ENCODE results near the gene PSMB10. TPM values are rescaled to one million over a fixed set of nuclear protein-coding genes. Genes with fewer than 3 reads are reported as not detected.
"Not testable (repeated sequence)": the region's sequence is repeated elsewhere in the genome, so short reads cannot be mapped to it uniquely, and the experiment has no call there.

Gene PSMB10
- total RNA-seq, 3 donors from 2014 or later: 32.1 to 46.2 (median 34.1) TPM

DNA sequence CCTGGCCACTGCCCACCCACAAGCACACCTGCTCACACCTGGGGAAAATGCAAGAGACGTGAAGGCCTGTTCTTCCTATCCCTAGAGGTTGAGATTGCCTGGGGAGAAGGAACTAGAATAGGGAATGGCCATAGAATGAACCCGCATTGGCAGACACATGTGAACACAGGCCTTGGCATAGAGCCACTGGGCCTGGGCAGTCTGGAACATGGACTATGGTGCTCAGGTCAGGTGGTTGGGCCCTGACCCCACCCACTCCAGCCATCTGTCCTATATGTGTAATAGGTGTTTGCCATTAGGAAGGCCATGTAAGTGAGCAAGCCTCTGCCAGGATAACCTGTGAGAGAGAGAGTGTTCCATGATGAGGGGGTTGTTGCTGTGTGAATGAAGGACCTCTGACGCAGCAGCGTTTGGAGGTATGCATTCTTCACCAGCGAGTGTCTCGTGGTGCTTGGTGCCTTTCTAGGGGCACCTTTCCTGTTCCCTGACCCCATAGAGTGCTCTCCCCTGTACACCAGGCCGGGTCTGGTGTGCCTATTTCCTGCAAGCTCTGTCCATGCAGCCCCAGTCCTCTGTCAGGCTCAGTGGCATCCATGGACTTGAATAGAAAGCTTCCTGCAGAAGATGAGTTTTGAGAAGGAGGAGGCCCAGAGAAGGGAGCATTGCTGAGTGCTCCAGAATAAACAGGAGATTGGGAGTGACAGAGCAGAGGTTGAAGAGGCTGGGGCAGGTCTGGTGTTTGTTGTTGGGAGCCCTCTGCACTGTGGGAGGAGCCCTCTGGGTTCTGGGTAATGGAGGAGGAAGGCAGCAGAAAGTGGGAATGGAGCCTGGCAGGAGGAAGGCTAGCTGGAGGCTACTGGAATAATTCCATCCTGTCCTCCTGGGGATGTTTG lies 20.6 kb downstream of the PSMB10 start:
- H3K9me3 ChIP-seq: no peaks in the 10 kb centered on the region
- H3K27me3 ChIP-seq: no peaks in the 10 kb centered on the region
- H3K27ac ChIP-seq: no peak overlapping the region
- no peak for DNase-seq (ENCODE audit: low spot score in 2 of 2)
- TF ChIP-seq POLR2A (IDR thresholded peaks at IDR 0.05): no peak
- TF ChIP-seq, protein P1, sequence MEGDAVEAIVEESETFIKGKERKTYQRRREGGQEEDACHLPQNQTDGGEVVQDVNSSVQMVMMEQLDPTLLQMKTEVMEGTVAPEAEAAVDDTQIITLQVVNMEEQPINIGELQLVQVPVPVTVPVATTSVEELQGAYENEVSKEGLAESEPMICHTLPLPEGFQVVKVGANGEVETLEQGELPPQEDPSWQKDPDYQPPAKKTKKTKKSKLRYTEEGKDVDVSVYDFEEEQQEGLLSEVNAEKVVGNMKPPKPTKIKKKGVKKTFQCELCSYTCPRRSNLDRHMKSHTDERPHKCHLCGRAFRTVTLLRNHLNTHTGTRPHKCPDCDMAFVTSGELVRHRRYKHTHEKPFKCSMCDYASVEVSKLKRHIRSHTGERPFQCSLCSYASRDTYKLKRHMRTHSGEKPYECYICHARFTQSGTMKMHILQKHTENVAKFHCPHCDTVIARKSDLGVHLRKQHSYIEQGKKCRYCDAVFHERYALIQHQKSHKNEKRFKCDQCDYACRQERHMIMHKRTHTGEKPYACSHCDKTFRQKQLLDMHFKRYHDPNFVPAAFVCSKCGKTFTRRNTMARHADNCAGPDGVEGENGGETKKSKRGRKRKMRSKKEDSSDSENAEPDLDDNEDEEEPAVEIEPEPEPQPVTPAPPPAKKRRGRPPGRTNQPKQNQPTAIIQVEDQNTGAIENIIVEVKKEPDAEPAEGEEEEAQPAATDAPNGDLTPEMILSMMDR (IDR thresholded peaks at IDR 0.05): no peak
- no peak for TF ChIP-seq POLR2AphosphoS5 (IDR thresholded peaks at IDR 0.05)
- H3K4me3 ChIP-seq: no peak overlapping the region
- no peaks in the 10 kb centered on the region for H3K36me3 ChIP-seq
- H3K4me1 ChIP-seq: no peaks in the 10 kb centered on the region
- intact Hi-C loops (cut with DNase I; ENCODE audit: low total_unique reads): no loop called here

DNA sequence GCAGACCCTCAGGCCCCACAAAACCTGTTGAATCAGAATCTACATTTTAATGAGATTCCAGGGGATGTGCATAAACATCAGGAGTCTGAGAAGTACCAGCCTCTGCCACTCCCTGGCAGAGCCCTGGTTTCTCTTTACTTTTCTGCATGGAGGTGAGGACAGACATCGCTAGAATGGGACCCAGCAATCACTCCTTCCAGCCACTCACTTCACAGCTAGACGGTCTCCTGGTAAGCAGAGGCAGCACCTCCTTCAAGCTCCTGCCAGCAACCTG lies 21.2 kb downstream of the PSMB10 start:
- H3K27ac ChIP-seq; H3K4me1 ChIP-seq; intact Hi-C loops (cut with DNase I; ENCODE audit: low total_unique reads); DNase-seq (ENCODE audit: low spot score in 2 of 2); H3K27me3 ChIP-seq; H3K36me3 ChIP-seq; H3K9me3 ChIP-seq; H3K4me3 ChIP-seq: not testable (repeated sequence)

DNA sequence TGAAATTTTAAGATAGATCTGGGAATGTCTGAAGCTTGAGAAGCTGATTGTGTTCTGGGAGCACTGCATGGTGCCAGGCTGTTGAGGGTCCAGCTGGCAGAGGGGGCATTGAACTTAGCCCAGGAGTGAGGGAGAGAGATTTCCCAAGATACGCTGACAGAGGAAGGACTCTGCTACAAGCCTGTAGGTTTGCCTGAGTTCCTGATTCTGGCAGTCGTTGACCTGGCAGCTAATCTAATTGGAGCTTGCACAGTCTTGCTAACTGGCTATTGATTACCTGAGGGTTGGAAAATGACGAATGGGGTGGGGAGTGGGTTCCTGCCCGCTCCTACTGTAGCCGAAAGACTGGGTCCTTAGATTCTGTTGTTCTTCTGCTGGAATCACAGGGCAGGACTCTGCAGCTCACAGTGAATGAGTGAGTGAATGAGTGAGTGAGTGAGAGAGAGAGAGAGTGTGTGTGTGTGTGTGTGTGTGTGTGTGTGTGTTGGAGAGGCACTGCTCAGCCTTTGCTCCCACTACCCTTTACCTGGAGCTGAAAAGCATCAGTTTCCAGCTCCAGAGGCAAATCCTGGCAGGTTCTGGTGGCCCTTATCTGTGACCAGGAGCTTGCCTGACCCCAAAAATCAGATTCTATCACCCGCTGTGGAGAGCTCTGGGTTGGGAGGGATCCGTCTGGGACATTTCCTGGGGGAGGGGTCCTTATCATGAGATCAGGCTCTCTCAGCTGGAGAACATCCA lies 21.7 kb downstream of the PSMB10 start:
- no peaks in the 10 kb centered on the region for H3K36me3 ChIP-seq
- intact Hi-C loops (cut with DNase I; ENCODE audit: low total_unique reads): no loop called here
- H3K9me3 ChIP-seq: no peaks in the 10 kb centered on the region
- no peak for DNase-seq (ENCODE audit: low spot score in 2 of 2)
- TF ChIP-seq POLR2AphosphoS5 (IDR thresholded peaks at IDR 0.05) (no peak), POLR2A (IDR thresholded peaks at IDR 0.05) (no peak)
- TF ChIP-seq, protein P1 (IDR thresholded peaks at IDR 0.05): no peak
- no peaks in the 10 kb centered on the region for H3K4me1 ChIP-seq
- H3K4me3 ChIP-seq: no peak overlapping the region
- no peak overlapping the region for H3K27ac ChIP-seq
- no peaks in the 10 kb centered on the region for H3K27me3 ChIP-seq

DNA sequence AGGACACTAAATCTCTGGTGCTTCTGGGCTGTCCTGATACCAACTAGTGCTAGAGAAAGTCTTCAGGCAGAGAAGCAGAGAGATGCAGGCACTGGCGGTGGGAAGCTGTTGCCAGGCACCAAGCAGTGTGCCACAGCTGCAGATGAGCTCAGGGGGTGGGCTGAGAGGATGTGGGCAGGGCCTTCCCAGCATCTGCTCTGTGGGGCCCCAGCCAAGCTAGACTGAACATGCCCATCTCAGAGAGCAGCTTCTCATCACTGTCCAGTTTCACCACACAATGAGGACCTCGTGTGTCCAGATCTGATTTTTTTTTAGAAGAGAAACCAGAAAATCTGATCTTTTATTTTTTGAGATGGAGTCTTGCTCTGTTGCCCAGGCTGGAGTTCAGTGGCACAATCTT lies 26.5 kb downstream of the PSMB10 start:
- no peaks in the 10 kb centered on the region for H3K4me1 ChIP-seq
- intact Hi-C loops (cut with DNase I; ENCODE audit: low total_unique reads): no loop called here
- H3K27ac ChIP-seq: no peak overlapping the region
- no peak for DNase-seq (ENCODE audit: low spot score in 2 of 2)
- TF ChIP-seq, protein P1 (IDR thresholded peaks at IDR 0.05): no peak
- TF ChIP-seq POLR2A (IDR thresholded peaks at IDR 0.05) (no peak), POLR2AphosphoS5 (IDR thresholded peaks at IDR 0.05) (no peak)
- no peaks in the 10 kb centered on the region for H3K36me3 ChIP-seq
- H3K27me3 ChIP-seq: no peaks in the 10 kb centered on the region
- no peak overlapping the region for H3K4me3 ChIP-seq
- no peaks in the 10 kb centered on the region for H3K9me3 ChIP-seq

DNA sequence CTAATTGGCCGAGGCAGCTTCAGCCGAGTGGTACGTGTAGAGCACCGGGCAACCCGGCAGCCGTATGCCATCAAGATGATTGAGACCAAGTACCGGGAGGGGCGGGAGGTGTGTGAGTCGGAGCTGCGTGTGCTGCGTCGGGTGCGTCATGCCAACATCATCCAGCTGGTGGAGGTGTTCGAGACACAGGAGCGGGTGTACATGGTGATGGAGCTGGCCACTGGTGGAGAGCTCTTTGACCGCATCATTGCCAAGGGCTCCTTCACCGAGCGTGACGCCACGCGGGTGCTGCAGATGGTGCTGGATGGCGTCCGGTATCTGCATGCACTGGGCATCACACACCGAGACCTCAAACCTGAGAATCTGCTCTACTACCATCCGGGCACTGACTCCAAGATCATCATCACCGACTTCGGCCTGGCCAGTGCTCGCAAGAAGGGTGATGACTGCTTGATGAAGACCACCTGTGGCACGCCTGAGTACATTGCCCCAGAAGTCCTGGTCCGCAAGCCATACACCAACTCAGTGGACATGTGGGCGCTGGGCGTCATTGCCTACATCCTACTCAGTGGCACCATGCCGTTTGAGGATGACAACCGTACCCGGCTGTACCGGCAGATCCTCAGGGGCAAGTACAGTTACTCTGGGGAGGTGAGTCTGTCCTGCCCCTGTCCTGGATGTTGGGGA lies 27.5 kb downstream of the PSMB10 start:
- no peaks in the 10 kb centered on the region for H3K36me3 ChIP-seq
- TF ChIP-seq POLR2A (IDR thresholded peaks at IDR 0.05) (no peak), POLR2AphosphoS5 (IDR thresholded peaks at IDR 0.05) (no peak)
- TF ChIP-seq, protein P1 (IDR thresholded peaks at IDR 0.05): no peak

More for the DNA sequence above, 27.5 kb downstream of the PSMB10 start:
- intact Hi-C loops (cut with DNase I; ENCODE audit: low total_unique reads): no loop called here
- H3K27ac ChIP-seq: no peak overlapping the region
- no peak for DNase-seq (ENCODE audit: low spot score in 2 of 2)
- no peaks in the 10 kb centered on the region for H3K9me3 ChIP-seq
- H3K4me1 ChIP-seq: no peaks in the 10 kb centered on the region
- no peaks in the 10 kb centered on the region for H3K27me3 ChIP-seq
- H3K4me3 ChIP-seq: no peak overlapping the region
